ENCODE data around the gene CNTNAP3B.
"Not testable (repeated sequence)": the region's sequence is repeated elsewhere in the genome, so short reads cannot be mapped to it uniquely, and the experiment has no call there.

Gene CNTNAP3B

DNA sequence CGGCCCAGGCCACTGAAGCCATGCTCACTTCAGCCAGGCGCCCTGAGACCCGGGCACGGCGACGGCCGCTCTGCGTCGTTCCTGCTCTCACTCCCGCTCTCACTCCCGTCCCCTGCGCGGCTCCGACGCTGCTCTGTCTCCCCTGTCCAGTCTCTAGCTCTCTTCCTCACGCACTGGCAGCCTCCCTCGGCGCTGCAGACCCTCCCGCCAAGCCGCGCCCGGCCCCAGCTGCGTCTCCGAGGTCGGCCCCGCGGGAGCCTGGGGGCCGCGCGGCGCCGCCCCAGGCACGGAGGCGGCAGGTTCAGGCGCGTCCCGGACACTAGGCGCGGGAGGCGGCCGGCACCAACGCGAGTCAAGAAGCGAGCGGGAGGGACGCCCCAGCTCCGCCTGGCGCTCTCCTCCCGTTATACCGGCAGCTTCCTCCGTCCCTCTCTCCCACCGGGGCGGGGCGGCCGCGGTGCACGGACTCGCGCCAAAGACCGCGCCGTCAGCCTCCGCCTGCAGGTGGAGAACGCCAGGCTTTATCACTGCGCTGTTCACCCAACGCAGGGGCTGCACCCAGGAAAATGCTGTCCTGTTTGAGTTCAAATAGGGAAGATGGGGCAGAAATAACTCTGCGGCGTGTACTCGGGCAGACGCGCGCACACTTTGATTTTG is at the start of gene CNTNAP3B:
TSS of gene CNTNAP3B (minus strand) at position 354 of the 657 bp plus-strand sequence. CDS start at position 22, 332 bp downstream.
- DNase-seq, result not testable (repeated sequence)

DNA sequence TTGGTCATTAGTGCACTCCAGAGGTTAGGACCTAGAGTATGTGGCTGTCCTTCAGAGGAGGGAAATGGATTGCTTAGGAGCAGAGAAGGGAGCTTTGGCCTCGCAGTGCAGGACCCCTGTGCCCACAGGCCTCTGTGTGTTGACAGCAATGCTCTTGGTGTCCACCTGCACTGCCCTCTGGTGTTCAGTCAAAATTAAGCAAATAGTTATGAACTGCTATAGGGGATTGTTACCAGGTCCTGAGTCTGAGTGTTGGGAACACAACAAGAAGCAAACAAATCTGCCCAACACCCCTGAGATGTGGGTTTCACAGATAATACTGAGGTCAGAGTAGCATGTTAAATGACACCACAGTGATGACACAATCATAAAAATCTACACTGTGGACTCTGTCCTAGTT is 31.1 kb upstream of the CNTNAP3B start:
- DNase-seq, result not testable (repeated sequence)

GRCh38 chr9:42127056-42127841 is 2.0 kb downstream of the CNTNAP3B start:
- not testable (repeated sequence) for DNase-seq

GRCh38 chr9:42121007-42121406 is 8.2 kb downstream of the CNTNAP3B start:
- DNase-seq, result not testable (repeated sequence)

DNA sequence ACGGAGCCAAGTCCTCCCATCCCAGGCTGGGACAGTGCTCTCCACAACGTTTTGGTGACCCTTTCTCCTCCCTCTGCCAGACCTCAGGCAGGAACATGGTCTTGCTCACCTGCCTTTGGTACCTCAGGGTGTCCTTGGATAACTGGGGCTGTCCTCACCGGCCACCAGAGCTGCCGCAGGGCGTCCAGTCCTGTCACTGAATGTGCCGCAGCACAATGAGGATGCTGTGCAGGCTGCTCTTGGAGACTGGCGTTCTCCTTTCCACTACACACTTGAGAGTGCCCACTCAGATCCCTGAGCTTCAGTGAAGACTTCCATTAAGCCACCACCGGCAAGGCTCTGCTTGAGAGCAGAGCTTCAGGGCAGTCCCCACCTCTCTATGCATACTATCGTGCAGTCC is 33.3 kb downstream of the CNTNAP3B start:
- DNase-seq, result not testable (repeated sequence)

GRCh38 chr9:42084559-42084952 is 44.7 kb downstream of the CNTNAP3B start:
- not testable (repeated sequence) for DNase-seq

GRCh38 chr9:42083877-42084558 is 45.2 kb downstream of the CNTNAP3B start:
- DNase-seq, result not testable (repeated sequence)

DNA sequence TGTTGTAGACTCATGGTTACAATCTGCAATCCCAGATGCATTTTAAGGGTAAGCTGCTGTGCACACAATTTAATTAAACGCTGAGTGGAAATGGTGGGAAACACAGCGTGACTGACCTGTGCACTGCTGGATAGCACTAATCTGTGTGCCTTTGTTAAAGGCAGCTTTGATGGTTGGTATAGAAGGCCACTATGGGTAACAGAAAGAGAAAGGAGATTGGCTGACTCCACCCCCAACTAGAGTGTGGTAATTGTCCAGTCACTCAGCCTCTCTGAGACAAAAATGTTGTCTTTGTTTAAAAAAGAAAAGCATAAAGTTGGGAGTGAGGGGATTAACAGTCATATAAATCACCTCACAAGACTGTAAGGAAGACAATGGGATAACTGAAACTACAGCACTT is 48.9 kb downstream of the CNTNAP3B start:
- not testable (repeated sequence) for DNase-seq

DNA sequence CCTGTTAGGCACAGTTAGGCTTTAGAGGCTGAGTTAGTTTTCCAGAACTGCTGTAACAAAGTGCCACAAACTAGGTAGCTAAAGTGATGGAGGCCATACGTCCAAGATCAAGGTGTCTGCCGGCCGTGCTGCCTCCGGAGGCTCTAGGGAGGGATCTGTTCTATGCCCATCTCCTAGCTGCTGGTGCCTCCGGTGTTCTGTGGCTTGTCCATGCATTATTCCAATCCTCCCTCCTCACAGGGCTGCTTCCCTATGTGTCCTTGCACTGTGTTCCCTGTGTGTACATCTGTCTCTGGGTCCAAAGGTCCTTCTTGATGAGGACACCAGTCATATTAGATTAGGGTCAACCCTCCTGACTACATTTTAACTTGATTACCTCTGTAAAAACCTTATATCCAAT is 54.4 kb downstream of the CNTNAP3B start:
- DNase-seq, result not testable (repeated sequence)

DNA sequence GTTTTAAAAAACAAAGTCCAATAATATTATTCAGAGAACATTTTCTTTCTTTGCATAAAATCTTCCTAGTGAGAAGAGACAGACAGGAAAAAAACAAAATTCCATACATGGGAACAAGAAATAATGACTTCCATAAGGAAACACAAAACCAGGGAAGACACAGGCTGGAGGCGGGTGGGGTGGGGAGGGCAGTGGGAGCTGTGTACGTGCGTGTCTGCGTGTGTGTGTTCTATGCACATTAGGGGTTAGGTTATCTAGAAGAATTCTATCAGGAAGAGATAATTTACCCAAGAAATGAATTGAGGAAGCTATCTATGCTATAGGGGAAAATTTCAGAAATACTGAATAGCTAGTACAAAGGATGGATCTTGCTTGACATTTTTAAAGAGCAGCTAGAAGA is 58.2 kb downstream of the CNTNAP3B start:
- DNase-seq, result not testable (repeated sequence)

DNA sequence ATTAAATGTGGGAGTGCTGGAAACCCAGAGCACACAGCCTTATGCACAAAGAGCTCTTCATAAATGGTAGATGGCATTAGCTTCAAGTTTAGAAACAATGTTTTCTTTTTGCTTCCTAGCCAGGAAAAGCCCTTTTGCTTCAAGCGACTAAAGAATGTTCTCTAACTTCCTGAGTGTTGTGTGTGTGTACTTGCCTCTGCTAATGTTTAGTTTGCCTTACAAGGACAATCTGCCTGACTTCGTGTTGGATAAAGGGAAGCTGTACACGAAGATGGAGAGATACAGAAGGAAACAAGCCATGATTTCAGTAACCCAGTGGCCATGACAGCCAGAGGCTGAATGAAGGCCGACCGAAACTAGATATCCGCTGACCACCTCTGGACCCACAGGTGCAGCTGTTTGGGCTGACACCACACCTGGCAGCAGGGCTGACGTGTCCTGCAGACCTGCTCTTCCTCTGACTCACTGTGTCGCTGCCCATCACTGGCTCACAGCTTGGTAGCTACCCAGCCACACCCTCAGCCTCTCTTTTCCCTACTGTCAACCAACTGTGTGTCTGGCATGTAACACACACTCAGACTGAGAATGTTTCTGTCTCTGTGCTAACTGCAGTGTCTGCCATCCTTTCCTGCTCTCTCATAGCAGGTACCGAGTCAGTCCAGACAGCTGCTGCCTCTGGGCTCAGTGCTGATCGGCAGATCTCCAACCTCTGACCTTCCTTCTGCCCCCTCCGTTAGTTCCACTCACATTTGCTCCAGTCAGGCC is 59.0 kb downstream of the CNTNAP3B start:
- not testable (repeated sequence) for DNase-seq

GRCh38 chr9:42053874-42054273 is 75.4 kb downstream of the CNTNAP3B start:
- not testable (repeated sequence) for DNase-seq

DNA sequence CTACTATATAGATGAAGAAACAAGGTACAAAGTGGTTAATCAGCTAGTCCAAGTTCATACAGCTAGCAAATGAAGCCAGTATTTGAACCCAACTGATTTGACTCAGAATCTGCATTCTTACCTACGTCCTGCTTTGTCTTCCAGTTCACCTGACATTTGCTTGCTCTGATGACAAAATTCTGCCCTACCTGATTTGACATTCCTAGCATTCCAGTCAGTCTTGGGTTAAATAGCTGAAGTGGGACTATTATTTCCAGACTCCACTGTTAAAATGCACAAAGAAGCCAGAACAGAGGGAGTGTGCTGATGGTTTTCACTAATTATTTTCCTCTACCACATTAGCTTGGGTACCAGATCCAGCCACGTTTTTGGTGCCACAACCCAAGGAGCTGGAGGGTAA is 78.5 kb downstream of the CNTNAP3B start:
- not testable (repeated sequence) for DNase-seq

DNA sequence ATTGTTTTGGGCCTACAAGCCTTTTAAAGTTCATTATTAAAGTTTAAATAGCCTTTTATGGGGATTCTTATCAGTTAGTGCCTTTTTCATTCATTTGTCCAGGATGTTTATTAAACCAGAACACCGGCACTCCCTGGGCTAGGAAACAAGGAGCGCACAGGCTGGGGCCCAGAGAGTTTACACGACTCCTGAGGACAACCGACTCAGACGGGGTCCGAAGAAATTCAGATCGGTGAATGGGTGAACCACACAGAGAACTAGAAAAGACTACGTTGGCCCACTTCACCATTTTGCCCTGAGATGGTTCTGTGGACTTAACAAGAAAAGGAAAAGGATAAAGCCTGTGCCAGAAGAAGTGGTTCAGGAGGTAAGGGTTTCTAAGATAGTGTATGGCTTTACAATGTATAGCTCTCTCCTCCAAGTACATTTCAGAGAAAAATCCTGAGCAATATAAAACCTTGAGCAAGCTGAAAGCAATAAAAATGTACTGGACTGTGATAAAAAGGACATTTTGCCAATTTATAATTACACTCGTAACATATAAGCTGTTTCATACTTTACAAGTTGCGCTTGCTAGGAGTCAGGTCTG is 84.7 kb downstream of the CNTNAP3B start:
- DNase-seq, result not testable (repeated sequence)

DNA sequence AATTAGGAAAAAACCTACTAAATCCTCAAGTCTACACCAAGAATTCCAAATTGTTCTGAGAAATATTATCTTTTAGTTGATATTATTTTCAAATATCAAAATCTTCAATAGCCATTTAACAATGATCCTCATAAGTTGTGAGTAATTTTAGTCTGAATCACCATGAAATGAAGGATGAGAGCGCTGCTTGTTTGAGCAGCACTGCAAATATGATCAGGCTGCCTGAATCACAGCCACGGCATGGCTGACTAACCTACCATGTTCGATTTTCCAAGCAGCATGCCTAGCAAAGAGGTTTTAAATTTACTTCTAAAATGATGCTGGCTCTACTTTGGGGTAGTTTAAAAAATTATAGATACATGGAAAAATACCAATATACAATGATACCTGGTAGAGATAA is 95.7 kb downstream of the CNTNAP3B start:
- DNase-seq, result not testable (repeated sequence)

GRCh38 chr9:42020639-42021038 is 108.6 kb downstream of the CNTNAP3B start:
- not testable (repeated sequence) for DNase-seq

DNA sequence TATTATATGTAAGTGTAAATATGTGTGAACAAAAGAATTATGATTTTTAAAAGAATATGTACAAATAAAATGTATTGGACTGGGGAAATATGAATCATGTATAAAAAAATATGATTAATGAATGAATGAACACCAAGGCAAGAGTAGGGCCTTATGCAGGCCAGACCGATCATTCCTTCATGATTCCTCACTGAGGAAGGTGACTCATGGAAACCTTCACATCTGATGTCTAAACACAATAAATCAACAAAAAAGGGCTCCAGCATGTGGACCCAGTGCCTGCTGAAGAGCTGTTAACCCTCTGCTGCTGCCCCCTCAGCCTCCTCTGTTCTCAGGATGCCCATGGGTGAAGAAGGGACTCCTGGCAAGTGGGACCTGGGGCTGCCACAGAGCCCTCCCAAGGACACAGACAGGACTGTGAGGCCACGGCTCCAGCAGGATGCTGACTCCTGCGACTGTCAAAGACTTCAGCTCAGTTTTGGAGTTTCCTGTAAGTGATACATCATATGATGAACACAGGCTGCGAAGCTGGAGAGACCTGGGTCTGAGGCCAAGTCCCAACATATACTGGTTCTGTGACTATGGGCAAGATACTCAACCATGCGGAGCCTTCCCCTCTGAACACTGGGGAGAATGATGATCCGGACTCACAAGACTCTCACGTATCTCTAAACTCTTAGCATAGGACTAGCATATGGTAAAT is 110.9 kb downstream of the CNTNAP3B start:
- DNase-seq, result not testable (repeated sequence)

- DNase-seq, result not testable (repeated sequence)
Measured at GRCh38 chr9:42014317-42014716, 114.9 kb downstream of the CNTNAP3B start.

- DNase-seq, result not testable (repeated sequence)
Measured at GRCh38 chr9:41991607-41992006, 137.6 kb downstream of the CNTNAP3B start.

DNA sequence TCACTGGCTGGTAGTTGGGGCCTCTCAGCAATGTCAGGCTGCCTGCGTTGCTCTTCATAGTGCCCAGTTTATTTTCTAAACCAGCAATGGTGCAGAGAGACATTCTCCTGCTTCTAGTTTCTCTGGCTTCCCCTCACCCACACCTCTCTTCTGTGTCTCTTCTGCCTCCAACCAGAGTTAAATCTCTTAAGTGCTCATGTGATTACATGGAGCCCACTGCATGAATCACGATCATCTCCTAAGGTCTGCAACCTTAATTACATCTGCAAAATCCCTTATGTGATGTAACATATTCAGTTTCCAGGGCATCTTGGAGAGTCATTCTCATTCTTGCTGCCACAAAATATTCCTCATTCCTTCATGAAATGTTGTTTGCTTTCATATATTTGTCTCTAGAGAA is 149.0 kb downstream of the CNTNAP3B start:
- DNase-seq, result not testable (repeated sequence)

DNA sequence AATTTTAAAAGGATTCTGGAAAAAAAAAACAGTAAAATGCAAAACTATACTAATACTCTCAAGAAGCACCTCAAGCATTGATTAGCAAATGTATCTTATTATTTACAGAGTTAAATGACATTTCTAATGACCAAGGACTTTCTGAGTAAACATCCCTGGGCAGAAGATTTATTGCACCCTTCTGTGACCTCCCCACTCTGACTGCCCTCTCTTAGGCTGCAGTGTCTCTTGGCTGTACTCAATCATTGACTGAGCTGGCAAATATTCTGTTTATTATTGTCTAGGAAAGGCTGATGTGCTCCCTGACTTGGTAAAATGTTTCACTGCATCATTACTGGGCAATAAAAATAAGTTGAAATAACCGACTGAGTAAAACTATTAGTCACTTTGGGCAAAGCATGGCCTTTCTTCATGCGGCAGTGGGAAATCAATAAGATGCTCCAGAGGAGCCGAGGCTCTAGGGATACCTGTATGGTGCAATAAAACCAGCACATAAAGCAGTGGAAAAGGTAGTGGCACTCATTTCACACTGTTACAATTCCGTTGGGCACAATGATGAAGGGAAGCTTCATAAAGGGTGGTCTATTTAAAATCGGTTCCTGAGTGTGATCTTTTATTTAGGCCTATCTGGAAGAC is 151.1 kb downstream of the CNTNAP3B start:
- DNase-seq, result not testable (repeated sequence)
